GM23248 (cell line): ENCODE data around the gene DPEP2.

Experiments used
- EZH2 ChIP-seq: fragments of 200-600 bp; sonication (generic); IDR thresholded peaks from 2 replicates; pipeline ENCODE4 v1.6.1; 2018; ENCODE audit warnings: antibody characterized with exemption, mild to moderate bottlenecking; ENCODE audit not compliant: insufficient read depth, poor library complexity, severe bottlenecking
- EZH2phosphoT487 ChIP-seq: fragments of 200-600 bp; sonication (generic); IDR thresholded peaks from 2 replicates; pipeline ENCODE4 v1.6.1; 2018; ENCODE audit warnings: antibody characterized with exemption, moderate library complexity, mild to moderate bottlenecking, low read depth; ENCODE audit not compliant: insufficient read depth

DNA sequence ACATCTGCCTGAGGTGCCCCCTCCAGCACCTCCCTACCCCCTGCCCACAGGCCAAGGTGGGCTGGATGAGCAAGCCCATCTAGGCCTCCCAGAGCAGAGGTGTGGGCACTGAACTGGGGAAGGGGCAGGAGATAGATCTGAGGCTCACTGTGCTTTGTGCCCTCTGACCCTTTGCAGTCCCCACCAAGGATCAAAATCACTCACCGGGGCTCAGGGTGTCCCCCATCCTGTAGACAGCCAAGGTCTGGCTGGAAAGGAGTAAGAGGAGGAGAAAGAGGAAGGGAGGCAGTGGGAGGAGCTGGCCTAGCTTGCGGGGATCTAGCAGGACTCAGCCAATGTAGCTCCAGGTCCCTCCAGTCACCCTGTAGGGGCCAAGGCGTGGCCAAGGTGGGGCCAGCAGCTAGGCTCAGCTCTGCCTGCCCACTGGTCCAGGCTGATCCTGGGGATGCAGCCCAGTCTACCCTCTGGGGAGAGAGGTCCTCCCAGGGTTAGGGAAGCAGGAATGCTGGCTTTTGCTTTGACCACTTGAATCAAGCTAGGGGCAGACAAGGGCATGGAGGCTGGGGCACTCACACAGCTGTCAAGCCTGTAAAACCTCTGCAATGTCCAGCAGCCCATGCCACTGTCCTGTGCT is 32.6 kb downstream of the DPEP2 start:
- no peak for TF ChIP-seq EZH2
- no peak for TF ChIP-seq EZH2phosphoT487
